HepG2 (cell line): ENCODE data around the gene OR11A1. TPM values are rescaled to one million over a fixed set of nuclear protein-coding genes. Genes with fewer than 3 reads are reported as not detected.

Source experiments
- ATAC-seq: fragments of 200-7000 bp; cut with Tn5 transposase; 3 replicates; pipeline ENCODE4 v1.9.1; 2020; ENCODE audit warnings: mild to moderate bottlenecking, moderate library complexity
- BruUV-seq: library from RNA; stranded (reverse); fragments of 400-500 nt; replicated peaks from 2 replicates; lab custom pipeline; 2021; lab: Mats Ljungman, UMichigan
- CTCF ChIA-PET: fragments of 300-600 bp; formaldehyde crosslinking; extraction: SDS; loops from one replicate; lab custom pipeline; 2021; ENCODE audit warnings: low total read pairs, inconsistent platforms, low intra/inter-chr PET ratio; lab: Yijun Ruan, JAX
- POLR2A ChIA-PET: fragments of 350-600 bp; sonication (Branson Sonifier 250); formaldehyde crosslinking; loops from one replicate; lab custom pipeline; 2020; ENCODE audit warnings: antibody characterized with exemption, inconsistent platforms; lab: Yijun Ruan, JAX
- DNase-seq: peaks from one replicate; pipeline ENCODE4 v3.0.0-alpha.2; 2015; ENCODE audit warnings: low spot score
- FAIRE-seq: peaks from 3 replicates; lab custom pipeline; 2011; peaks lifted over from hg19 to GRCh38; lab: Jason Lieb, UNC
- H2AFZ ChIP-seq: one replicate; pipeline ENCODE4 v1.6.1; 2011; ENCODE audit warnings: low read length, inconsistent platforms
- H3K27ac ChIP-seq: fragments of 300-600 bp; 3 replicates; pipeline ENCODE4 v1.8.0; 2011; ENCODE audit warnings: mixed run types, mild to moderate bottlenecking, mixed read lengths, low read length, inconsistent platforms; ENCODE audit not compliant: insufficient read depth; ENCODE audit errors: extremely low read length
- H3K27me3 ChIP-seq, 2 experiments: fragments of 200-600 bp in 1 of 2; 2 replicates in 1 of 2; 3 replicates in 1 of 2; pipeline versions ENCODE4 v1.6.0 to v1.8.0; 2011; ENCODE audit warnings: low read length in 2 of 2, mild to moderate bottlenecking in 2 of 2, moderate library complexity in 2 of 2, inconsistent platforms in 1 of 2; ENCODE audit not compliant: insufficient read depth in 2 of 2, control insufficient read depth in 1 of 2
- H3K36me3 ChIP-seq, 2 experiments: fragments of 200-600 bp in 1 of 2; replicated peaks in 1 of 2; 2 replicates in 1 of 2; 3 replicates in 1 of 2; pipeline versions ENCODE4 v1.5.1 to v1.8.0; 2011; ENCODE audit warnings: low read length in 2 of 2, inconsistent platforms in 1 of 2; ENCODE audit not compliant: insufficient read depth in 2 of 2, control insufficient read depth in 1 of 2
- H3K4me1 ChIP-seq: 2 replicates; pipeline ENCODE4 v1.5.1; 2012; ENCODE audit warnings: low read length, inconsistent platforms; ENCODE audit not compliant: insufficient read depth
- H3K4me2 ChIP-seq: 2 replicates; pipeline ENCODE4 v1.6.0; 2011; ENCODE audit warnings: low read depth, low read length, inconsistent platforms
- H3K4me3 ChIP-seq, 3 experiments: fragments of 200-600 bp in 1 of 3; sonication (generic), shearing (Covaris generic) in 1 of 3; replicated peaks in 1 of 3; 2 replicates each; pipeline ENCODE4 v1.5.1; 2011 to 2016; ENCODE audit warnings: low read length in 3 of 3, inconsistent platforms in 2 of 3, low read depth in 2 of 3, mild to moderate bottlenecking in 2 of 3, control low read depth in 1 of 3, mixed read lengths in 1 of 3; ENCODE audit not compliant: insufficient read depth in 1 of 3
- H3K79me2 ChIP-seq: one replicate; pipeline ENCODE4 v1.6.1; 2011; ENCODE audit warnings: low read length, inconsistent platforms; ENCODE audit not compliant: insufficient read depth
- H3K9ac ChIP-seq: 2 replicates; pipeline ENCODE4 v1.6.0; 2011; ENCODE audit warnings: mild to moderate bottlenecking, low read depth, low read length, inconsistent platforms; ENCODE audit not compliant: insufficient read depth
- H3K9me3 ChIP-seq: 2 replicates; pipeline ENCODE4 v1.5.1; 2012; ENCODE audit warnings: mild to moderate bottlenecking, low read length
- H4K20me1 ChIP-seq: 2 replicates; pipeline ENCODE4 v1.6.0; 2011; ENCODE audit warnings: inconsistent platforms, mild to moderate bottlenecking, low read length, moderate library complexity; ENCODE audit not compliant: insufficient read depth
- MTF2 ChIP-seq: sonication (generic); formaldehyde crosslinking; IDR thresholded peaks from 2 replicates; pipeline ENCODE4 v1.5.0; 2020; ENCODE audit warnings: missing genetic modification reagents, borderline replicate concordance
- SP4 ChIP-seq: sonication (generic); formaldehyde crosslinking; IDR thresholded peaks from 2 replicates; pipeline ENCODE4 v1.8.1; 2023; ENCODE audit warnings: mild to moderate bottlenecking, missing genetic modification reagents
- ZNF382 ChIP-seq: sonication (generic); formaldehyde crosslinking; IDR thresholded peaks from 2 replicates; pipeline ENCODE4 v1.5.0; 2020; ENCODE audit warnings: missing genetic modification reagents, mild to moderate bottlenecking, borderline replicate concordance
- WGBS: methylation state at CpG from one replicate; pipeline ENCODE4 v1.1.6; 2017; ENCODE audit warnings: low lambda C conversion rate; 5-methylcytosine and 5-hydroxymethylcytosine counted together
- in situ Hi-C: cut with HindIII; loops from 2 replicates; pipeline ENCODE4 v1.10.0; 2017; ENCODE audit warnings: low pct_unique_long_range_greater_than_20kb; ENCODE audit not compliant: extremely low pct_ligation_motif_present
- intact Hi-C: fragments of 100-400 bp; cut with micrococcal nuclease; formaldehyde crosslinking; loops from one replicate; pipeline ENCODE4 v1.10.0; 2022; ENCODE audit not compliant: unreplicated experiment
- polyA plus RNA-seq, 8 experiments: library from polyadenylated mRNA; depleted of rRNA in 3 of 8; stranded (reverse) in 7 of 8; unstranded in 1 of 8; fragments of >200 nt; fragmentation: Illumina TruSeq in 4 of 8; extraction: Trizol in 4 of 8; gene quantifications; 2 replicates each; pipeline versions ENCODE4 v1.2.1 to v1.2.3, GENCODE V29; 2011 to 2016; ENCODE audit warnings: low read depth in 4 of 8, missing spikeins in 1 of 8, mixed read lengths in 1 of 8; ENCODE audit not compliant: insufficient read depth in 1 of 8
- total RNA-seq, 5 experiments: library from RNA; depleted of rRNA; stranded (reverse); fragments of >200 nt; fragmentation: Illumina TruSeq; extraction: Trizol; gene quantifications; 2 replicates each; pipeline ENCODE4 v1.2.3, GENCODE V29; 2016; ENCODE audit warnings: low read depth in 1 of 5
- TF ChIP-seq, protein P1 (sequence below): sonication (generic); formaldehyde crosslinking; conservative IDR thresholded peaks from 2 replicates; pipeline ENCODE4 v1.4.0; 2020; ENCODE audit warnings: missing genetic modification reagents
- TF ChIP-seq, protein P2 (sequence below): sonication (generic); formaldehyde crosslinking; IDR thresholded peaks from 2 replicates; pipeline ENCODE4 v1.5.0; 2020; ENCODE audit warnings: missing genetic modification reagents, mild to moderate bottlenecking, borderline replicate concordance
- TF ChIP-seq, protein P3 (sequence below): sonication (generic); formaldehyde crosslinking; IDR thresholded peaks from 2 replicates; pipeline ENCODE4 v1.5.1; 2020; ENCODE audit warnings: mild to moderate bottlenecking, missing genetic modification reagents, borderline replicate concordance
- TF ChIP-seq, protein P4 (sequence below), 2 experiments: fragments of 450-650 bp in 1 of 2; sonication (generic) in 1 of 2; formaldehyde crosslinking in 1 of 2; IDR thresholded peaks; 2 replicates each; pipeline versions ENCODE4 v1.6.1 to v1.8.0; 2016 to 2022; ENCODE audit warnings: antibody characterized with exemption in 1 of 2, mild to moderate bottlenecking in 1 of 2, missing genetic modification reagents in 1 of 2

Gene OR11A1
- total and polyA plus RNA-seq, 2 of the 13 experiments (the other 11 are each of a cell fraction or from before 2014, with no cell fraction given) = not detected

DNA sequence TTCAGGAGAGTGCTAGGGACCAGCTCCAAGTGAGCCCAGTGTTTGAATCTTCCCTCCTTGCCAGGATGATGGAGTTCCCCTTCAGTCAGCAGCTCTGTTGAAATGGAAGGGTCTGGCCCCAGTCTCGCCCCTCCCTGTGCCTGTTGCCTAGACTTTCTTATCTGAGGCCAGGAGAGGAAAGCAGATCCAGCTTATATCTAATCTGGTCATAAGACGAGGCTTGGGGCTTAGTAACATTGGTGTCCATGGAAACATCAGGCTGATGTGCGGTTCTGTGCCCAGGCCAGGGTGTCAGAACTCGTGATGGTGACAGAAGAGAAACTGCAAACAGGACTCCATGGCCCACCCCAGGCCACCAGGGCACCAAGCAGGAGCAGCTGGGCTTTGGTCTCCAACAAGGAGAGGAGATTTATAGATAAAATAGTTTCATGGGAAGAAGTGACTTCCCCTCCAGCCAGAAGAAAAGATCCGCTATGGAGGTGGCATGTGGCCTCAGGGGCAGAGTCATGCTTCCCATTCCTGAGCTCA, 21.1 kb upstream of the OR11A1 start (continued):
- TF ChIP-seq, protein P1, sequence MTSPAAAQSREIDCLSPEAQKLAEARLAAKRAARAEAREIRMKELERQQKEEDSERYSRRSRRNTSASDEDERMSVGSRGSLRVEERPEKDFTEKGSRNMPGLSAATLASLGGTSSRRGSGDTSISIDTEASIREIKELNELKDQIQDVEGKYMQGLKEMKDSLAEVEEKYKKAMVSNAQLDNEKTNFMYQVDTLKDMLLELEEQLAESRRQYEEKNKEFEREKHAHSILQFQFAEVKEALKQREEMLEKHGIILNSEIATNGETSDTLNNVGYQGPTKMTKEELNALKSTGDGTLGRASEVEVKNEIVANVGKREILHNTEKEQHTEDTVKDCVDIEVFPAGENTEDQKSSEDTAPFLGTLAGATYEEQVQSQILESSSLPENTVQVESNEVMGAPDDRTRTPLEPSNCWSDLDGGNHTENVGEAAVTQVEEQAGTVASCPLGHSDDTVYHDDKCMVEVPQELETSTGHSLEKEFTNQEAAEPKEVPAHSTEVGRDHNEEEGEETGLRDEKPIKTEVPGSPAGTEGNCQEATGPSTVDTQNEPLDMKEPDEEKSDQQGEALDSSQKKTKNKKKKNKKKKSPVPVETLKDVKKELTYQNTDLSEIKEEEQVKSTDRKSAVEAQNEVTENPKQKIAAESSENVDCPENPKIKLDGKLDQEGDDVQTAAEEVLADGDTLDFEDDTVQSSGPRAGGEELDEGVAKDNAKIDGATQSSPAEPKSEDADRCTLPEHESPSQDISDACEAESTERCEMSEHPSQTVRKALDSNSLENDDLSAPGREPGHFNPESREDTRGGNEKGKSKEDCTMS (CRISPR knock-in tag) = no peak

DNA sequence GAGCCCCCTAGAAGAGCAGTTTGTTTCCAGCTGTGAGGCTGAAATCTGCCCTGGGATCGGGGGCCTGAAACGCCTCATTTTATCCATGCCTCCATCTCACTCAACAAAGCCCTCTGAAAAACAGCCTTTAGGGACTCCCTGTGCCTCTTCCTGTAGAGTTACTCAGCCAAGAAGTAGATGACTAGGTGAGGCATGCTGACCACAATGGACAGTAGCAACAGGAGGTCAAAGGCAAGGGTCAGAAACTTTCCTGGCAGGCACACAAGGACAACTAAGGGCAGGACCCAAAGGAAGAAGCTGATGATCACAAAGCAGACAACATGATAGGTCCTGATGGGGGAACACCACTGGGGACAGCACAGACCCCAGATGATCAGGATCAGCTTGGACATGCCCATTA, 18.1 kb upstream of the OR11A1 start:
- FAIRE-seq (no peak), ATAC-seq (no peak), DNase-seq (no peak)
- no peak overlapping the region for H3K27ac ChIP-seq
- no TSS peak for BruUV-seq
- in situ Hi-C loops = no loop called here
- ChIA-PET POLR2A (no interaction called here), CTCF (no interaction called here)
- H4K20me1 ChIP-seq = no peaks in the 10 kb centered on the region
- H3K79me2 ChIP-seq = no peaks in the 10 kb centered on the region
- intact Hi-C loops = no loop called here
- H3K36me3 ChIP-seq = no peaks in the 10 kb centered on the region
- no peak overlapping the region for H3K4me2 ChIP-seq
- H3K4me1 ChIP-seq = no peaks in the 10 kb centered on the region
- H3K9ac ChIP-seq = no peak overlapping the region
- H3K9me3 ChIP-seq = no peaks in the 10 kb centered on the region
- no peak overlapping the region for H2AFZ ChIP-seq
- H3K27me3 ChIP-seq = no peaks in the 10 kb centered on the region
- WGBS = 17% methylated on average over 2 of the region's 2 CpGs
- no peak overlapping the region for H3K4me3 ChIP-seq
- TF ChIP-seq, protein P2, sequence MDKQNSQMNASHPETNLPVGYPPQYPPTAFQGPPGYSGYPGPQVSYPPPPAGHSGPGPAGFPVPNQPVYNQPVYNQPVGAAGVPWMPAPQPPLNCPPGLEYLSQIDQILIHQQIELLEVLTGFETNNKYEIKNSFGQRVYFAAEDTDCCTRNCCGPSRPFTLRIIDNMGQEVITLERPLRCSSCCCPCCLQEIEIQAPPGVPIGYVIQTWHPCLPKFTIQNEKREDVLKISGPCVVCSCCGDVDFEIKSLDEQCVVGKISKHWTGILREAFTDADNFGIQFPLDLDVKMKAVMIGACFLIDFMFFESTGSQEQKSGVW (CRISPR knock-in tag) = no peak
- TF ChIP-seq, protein P3, sequence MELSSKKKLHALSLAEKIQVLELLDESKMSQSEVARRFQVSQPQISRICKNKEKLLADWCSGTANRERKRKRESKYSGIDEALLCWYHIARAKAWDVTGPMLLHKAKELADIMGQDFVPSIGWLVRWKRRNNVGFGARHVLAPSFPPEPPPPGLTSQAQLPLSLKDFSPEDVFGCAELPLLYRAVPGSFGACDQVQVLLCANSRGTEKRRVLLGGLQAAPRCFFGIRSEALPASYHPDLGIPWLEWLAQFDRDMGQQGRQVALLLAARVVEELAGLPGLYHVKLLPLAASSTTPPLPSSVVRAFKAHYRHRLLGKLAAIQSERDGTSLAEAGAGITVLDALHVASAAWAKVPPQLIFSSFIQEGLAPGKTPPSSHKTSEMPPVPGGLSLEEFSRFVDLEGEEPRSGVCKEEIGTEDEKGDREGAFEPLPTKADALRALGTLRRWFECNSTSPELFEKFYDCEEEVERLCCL (CRISPR knock-in tag) = no peak
- TF ChIP-seq SP4 (CRISPR knock-in tag) (no peak), ZNF382 (CRISPR knock-in tag) (no peak), MTF2 (CRISPR knock-in tag) (no peak)
- TF ChIP-seq, protein P4, sequence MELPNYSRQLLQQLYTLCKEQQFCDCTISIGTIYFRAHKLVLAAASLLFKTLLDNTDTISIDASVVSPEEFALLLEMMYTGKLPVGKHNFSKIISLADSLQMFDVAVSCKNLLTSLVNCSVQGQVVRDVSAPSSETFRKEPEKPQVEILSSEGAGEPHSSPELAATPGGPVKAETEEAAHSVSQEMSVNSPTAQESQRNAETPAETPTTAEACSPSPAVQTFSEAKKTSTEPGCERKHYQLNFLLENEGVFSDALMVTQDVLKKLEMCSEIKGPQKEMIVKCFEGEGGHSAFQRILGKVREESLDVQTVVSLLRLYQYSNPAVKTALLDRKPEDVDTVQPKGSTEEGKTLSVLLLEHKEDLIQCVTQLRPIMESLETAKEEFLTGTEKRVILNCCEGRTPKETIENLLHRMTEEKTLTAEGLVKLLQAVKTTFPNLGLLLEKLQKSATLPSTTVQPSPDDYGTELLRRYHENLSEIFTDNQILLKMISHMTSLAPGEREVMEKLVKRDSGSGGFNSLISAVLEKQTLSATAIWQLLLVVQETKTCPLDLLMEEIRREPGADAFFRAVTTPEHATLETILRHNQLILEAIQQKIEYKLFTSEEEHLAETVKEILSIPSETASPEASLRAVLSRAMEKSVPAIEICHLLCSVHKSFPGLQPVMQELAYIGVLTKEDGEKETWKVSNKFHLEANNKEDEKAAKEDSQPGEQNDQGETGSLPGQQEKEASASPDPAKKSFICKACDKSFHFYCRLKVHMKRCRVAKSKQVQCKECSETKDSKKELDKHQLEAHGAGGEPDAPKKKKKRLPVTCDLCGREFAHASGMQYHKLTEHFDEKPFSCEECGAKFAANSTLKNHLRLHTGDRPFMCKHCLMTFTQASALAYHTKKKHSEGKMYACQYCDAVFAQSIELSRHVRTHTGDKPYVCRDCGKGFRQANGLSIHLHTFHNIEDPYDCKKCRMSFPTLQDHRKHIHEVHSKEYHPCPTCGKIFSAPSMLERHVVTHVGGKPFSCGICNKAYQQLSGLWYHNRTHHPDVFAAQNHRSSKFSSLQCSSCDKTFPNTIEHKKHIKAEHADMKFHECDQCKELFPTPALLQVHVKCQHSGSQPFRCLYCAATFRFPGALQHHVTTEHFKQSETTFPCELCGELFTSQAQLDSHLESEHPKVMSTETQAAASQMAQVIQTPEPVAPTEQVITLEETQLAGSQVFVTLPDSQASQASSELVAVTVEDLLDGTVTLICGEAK (IDR thresholded peaks at IDR 0.05) = no peak
- TF ChIP-seq, protein P4 (CRISPR knock-in tag; IDR thresholded peaks at IDR 0.05) = no peak
